Stimulated activated CD8-positive, alpha-beta memory T cell treated with anti-CD3 and anti-CD28 coated beads, Interleukin-15, amount 100 ng/mL, for 1 hour (primary cell): ENCODE data around the gene PCNX2.

Experiments
- DNase-seq: peaks from one replicate; pipeline ENCODE4 v3.0.0-alpha.2; 2020; ENCODE audit warnings: low read depth

The PCNX2 gene

DNA sequence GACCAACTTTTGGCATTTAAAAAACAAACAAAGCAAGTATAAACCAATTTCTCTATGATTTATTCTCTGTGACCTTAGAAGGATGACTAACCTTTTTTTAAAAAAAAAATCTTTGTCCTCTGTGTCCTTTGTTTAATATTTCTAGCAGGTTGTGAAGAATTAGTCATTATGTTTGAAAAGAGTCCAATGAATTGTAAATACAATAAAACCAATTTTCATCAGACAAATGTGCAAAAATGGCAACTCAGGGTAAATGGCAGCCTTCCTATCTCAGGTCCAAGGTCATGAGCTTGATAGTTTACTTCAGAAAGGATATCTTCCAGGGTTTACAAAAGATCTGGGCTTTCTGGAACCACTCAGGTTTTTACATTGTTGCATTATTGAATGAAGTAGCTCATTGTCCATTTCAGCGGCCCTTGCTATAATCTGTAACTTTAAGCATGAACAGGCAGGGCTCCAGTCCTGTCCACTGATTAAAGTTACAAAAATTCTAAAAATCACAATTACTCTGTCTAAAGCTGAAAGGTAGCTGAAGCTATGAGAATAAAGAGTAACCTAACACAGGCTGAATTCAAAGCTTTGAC lies 20.3 kb upstream of the PCNX2 start:
- no peak for DNase-seq

DNA sequence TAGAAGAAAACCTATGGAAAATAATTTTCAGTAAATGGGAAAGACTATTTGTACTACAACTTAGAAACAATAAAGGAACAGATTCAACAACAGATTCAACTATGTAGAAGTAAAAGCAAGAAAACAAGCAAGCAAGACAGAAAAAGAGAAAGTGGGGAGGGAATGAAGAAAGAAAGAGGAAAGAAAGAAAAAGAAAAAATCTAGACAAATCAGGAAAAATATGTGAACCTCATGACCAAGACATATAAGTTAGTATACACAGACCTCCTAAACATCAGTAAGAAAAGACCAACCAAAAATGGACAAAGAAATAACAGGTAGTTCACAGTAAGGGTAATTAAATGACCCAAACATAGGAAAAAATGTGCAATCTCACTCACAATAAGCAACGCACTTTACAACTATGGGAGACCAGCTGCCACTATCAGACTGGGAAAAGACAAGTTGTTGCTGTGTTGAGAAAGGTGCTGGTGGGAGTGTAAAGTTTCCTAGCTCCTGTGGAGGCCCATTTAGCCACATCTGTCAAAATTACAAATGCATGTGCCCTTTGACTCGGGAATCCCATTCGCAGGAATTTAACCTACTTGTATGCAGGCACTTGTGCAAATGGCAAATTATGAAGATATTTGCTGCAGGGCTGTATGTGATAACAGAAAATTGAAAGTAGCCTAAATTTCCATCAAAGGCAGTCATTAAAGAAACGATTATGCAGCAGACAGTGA lies 18.1 kb upstream of the PCNX2 start:
- no peak for DNase-seq

DNA sequence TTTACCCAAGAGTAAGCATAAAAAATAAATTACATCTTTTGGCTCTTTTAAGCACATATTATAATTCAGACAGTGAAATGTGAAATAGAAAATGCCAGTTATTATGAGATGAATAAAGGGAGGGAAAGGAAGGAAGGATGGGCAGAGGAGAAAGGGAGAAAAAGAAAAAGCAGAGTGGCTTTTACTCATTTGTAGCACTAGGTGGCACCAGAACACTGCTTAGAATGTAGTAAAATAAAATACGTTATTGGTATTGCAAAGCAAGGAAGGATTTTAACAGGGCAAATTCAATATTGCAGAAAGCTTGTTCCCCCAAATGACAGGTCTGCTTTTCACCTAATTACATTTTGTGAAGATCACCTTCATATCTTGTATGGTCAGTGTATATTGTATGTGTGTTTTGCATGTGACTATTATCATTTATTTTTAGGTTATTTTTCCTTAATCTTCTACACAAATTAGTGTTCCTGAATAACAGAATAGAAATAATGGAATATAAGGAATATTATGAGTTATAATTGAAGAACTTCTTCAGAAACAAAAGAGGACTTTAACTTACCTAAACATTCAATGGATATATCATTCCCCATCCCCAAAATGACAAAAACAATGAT lies 9.1 kb upstream of the PCNX2 start:
- no peak for DNase-seq

DNA sequence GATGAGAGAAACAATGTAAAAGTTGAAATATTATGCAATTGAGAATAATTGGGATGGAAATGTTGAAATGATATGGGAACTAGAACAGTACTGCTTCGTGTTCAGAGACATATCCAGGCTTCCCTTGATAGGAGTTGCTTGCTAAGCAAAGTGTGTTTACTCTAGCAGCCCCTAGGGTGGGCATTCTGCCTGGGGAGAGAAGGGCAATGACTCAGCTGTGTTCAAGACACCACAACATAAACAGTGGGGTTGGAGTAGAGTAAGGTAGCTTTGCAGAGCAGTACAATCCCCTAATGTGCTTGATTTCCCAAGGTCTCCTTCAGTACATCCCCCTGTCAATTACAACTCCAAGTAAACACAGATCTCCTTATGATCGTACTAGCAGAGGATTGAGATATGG lies 4.8 kb upstream of the PCNX2 start:
- DNase-seq: no peak

DNA sequence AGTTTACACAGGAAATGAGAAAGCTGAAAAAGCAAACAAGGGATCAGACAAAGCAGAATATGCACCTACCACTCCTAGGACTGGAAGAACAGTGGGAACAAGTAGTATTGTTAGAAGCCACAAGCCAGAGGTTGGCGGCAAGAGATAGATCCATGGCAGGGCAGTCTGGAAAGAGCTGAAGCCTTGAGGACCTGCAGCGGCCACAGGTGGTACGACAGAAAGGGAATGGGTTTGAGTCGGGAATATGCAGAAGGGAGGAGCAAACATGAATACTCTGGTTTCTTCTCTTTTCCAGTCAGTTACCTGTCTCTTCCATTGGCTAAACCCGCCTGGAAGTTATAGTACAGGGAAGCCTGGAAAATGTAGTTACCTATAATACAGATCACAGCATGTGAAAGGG lies 3.9 kb upstream of the PCNX2 start:
- no peak for DNase-seq

DNA sequence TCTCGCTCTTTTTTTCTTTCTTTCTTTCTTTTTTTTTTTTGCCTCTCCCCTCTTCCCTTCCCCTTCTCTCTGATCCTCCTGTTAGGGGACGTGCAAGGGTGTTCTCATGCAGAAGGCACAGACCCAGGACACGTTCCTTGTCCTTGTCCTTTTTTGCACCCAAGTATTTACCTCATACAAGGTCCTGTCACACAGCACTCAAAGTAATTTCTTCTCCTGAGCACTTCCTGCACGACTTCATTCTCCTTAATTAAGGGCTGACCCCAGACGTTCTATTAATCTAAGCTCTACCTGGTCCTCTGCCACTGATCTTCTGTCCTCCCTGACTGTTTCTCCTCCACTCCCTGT lies 424 bp upstream of the PCNX2 start:
- no peak for DNase-seq

DNA sequence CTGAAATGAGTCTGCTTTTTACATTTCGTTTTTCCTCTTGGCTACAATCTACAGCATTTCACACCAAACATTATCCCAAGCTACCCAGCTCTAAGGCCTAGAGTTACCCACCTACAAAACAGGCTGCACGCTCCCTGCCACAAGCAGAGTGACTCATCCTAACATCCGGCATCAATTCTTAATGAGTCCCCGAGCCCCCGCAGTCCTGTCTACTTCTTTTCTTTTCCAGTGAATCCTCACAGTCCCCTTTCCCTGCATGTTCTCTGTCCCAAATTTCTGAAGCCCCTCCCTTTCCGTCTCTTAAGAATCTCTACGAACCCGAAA lies 650 bp downstream of the PCNX2 start:
- peak; percentile 21 for DNase-seq

DNA sequence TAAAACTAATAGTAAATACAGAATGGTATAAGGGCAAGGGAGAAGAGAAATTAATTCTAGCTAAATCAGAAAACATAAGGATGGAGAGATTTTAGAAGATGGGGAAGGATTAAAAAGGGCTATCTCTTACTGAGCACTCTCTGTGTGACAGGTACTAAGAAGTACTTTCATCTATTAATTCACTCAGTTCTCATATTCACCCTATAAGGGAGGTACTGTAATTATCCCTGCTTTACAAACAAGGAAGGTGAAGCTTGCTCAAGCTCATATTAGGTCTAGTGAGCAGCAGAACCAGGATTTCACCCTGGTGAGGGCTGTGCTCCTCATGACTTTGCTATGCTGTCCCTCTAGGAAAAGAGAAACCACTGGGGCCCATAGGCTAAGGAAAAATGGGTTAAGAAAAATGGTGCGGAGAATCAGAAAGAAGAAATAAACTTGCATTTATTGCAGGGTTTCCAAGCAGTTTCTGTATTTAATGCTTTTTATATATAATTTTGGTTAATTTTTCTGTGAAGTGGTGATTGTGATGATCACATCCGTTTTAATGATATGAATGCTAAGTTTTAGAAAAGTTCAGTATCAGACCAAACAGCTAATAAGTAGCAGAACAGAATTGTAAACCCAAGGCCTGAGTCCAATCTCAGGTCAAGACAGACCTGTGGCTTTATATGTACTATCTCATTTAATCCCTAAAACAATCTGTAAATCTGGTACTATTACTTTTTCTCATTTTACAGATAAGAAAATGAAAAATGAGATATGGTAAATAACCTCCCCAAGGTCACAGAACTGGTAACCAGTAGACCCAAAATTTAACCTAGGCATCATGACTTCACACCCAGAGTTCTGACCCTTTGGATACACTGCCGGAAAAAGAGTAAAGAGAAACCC lies 1.7 kb downstream of the PCNX2 start:
- DNase-seq: no peak

DNA sequence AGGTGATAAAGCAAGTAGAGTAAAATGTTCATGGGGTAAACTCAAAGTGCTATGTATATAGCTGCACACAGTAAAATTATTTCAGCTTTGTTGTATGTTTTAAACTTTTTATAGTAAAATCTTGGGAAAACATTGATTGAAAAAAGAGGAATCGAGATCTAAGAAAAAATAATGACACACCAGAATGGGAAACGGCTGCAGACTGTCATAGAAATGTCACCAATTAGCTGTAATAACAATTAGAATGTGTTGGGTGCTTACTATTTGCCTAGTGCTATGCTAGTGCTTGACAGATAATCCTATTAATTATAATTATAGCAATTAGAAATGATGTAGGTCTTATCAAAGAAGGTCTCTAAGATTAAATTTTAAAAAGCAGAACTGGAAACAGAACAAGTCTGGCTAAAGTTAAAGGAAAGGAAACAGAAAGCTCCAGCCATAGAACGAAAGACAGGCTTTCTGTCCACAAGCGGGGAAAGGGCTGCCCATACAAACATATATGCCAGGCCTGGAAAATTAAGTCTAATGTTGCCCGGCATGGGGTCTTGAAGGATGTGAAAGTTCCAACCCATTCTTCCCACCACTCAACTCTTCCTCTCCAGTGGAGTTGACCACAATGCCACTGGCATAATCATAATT lies 5.0 kb downstream of the PCNX2 start:
- DNase-seq: no peak

DNA sequence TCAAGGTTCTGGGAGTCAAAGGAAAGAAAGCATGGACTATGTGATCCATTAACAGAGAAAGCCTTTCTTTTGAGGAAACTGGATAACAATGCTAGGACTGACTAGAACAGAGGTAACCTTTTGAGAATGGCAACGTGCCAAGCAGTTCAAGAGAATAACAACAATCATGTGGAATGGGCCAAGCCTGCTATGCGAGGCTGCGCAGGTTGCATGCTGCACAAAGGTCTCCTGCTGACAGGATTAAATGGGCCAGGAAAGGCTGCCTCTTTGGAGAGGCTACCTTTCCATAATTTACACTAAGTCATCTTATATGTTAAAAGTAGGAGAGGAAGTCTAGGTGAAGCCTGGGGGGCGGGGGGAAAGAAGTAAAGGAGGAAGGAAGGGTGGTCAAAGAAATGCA lies 5.8 kb downstream of the PCNX2 start:
- DNase-seq: no peak

DNA sequence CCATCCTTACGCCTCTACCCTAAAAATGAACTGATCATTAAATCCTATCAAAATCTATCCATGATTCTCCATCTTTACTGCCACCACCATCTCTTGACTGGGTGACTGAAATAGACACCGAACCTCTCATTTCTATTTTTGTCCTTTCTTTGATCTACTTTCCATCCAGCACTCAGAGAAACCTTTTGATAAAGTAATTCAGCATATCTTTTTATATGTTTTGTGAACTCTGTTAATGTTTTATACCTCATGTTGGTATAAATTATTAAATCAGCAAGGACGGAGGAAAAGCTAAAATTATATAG lies 13.0 kb downstream of the PCNX2 start:
- DNase-seq: no peak

DNA sequence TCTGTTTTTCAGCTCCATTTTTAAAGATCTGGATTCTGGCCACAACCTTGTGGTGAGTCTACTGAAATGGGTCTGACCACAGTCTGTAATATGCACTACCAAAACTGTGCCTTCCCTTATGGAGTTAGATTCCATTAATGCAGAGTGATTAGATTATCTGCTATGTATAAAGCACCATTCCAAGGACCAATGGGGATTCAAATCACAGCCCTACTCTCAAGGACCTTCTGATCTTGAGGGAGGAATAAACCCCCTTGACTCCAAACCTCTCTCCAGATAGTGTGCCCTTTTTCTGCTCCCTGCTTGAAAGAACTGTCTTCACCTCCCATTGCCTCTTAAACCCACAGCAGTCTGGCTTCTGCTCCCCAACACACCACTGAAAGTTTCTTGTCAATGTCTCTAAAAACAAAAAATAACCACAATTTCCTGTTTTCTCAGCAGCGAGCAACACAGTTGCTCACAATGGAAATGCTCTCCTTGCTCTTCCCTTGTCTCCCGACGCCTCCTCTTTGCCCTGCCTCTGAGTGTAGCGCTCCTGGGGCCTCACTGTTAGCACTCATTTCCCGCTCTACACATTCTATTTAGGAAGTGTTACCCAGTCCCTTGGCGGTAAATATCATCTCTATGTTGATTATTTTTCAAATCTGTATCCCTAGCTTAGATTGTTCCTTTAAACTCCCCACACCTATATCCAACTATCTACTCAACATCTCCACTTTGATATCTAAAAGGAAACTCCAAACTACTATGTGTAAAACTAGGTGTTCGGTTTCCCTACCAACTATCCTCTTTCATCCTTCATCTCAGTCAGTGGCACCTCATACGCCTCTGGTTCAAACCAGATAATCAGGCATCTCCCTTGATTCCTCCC lies 13.6 kb downstream of the PCNX2 start:
- no peak for DNase-seq

DNA sequence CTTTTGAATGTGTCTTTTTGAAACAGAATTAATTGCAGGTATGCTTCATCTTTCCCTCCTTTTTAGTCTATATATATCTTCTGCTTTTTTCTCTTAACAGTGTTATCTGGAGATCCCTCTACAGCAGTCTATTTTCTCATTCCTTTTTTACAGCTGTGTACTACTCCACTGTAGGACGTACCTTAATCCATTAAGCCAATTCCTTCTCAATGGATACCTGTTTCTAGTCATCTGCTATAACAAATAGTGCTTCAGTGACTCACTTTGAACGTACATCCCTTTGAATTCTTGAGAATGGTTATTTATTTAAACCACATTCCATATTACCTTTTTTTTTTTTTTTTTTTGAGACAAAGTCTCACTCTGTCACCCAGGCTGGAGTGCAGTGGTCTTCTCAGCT lies 15.6 kb downstream of the PCNX2 start:
- DNase-seq: no peak

DNA sequence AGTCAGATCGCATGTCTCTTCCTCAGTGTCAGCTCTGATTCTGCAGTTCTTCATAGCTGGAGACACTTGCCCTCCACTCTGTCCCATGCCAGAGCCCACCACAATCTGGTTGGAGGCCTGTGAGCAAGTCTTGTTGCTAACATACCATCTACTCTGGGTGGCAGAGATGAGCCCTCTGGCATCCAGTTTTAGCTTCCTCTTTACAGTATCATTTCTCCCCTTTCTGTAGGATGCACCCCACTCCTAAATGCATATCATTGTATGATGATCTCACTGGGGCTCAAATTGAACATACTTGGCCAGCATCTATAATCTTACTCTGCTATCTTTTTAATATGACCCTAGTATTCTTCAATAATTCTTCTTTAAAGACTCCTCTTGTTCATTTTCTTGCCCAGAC lies 16.9 kb downstream of the PCNX2 start:
- no peak for DNase-seq

DNA sequence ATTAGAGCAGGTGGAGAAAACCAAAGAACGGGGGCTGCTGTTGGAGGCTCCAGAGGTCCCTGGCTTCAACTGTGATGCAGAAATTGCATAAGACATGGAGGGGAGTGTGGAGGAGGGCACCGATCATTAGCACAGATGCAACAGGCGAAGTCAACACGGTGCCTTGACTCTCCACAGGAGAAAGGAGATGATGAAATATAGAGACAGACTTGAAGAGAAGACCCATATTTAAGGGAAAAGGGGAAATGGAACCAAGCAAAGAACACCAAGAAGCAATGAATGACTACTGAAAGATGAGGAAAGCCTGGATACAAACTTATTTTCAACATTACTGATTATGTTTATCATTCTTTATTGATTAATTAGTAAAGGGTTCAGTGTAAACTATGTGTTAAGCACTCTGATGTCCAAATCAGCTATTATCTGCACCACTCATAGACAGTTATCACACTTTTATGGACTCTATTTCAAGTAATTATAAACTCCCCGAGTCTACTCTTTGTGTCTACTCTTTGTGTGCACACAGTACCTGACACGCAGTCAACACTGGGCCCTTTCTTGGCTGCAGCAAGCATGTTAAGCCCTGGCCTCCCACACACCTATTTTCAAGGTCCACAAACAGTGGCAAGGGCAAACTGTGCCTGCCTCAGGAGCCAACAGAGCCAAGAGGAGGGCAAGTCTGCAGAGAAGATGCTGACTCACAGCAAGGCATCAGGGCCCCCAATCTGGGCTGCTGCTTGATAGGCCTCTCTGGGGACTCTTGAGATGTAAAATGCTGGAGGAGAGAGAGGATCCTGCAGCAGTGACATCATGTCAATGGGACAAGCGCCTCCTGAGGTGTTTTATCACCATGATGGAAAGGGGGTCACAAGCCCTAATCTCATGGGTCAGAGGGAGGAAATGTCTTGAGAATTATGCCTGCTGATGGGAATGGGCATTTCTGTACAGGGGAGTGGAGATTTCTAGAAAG lies 17.6 kb downstream of the PCNX2 start:
- DNase-seq: no peak

DNA sequence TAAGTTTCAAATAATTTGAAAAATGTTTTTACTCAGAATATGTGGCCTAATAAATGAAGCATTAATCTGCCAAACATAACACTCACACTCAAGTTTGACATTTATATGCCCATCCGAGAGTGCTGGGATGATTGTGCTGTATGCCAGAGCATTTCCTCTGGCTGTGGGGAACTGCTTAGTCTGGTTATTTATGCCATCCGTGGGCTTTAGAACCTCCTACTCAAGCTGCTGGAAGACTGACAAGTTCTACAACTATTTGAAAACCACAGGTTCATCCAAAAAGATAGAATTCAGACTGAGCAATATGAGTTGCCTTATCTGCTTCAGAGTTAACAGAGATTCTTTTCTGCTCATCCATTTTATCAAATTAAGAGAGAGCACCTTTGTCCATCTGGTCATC lies 25.9 kb downstream of the PCNX2 start:
- DNase-seq: no peak

DNA sequence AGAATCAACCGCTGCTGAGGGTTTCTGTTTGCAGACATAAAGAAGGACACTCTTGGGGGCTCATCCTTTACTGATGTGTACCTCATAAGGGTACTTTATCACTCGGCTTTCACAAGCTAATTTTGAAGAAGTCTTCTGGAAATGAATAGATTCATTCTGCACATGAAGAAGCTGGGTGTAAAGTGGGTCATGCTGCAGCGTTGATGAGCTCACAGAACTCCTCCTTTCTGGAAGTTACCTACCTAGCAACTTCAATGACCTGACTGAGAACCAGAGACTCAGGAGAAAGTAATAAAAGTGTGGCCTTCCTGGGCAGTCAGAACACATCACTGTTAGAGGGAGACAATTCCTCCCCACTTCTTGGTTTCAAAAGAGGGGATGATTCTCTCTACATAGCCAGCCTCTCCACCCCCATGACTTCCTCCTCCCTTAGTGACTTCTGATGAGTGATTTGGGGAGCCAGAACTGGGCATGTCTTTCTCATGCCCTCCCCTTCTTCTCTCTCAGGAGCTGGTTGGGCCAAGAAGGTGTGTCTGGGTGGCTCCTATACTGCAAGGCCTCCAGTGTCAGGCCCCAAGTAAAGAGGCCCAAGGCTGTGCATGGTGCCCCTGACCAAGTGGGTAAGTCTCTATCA lies 27.0 kb downstream of the PCNX2 start:
- DNase-seq: no peak

DNA sequence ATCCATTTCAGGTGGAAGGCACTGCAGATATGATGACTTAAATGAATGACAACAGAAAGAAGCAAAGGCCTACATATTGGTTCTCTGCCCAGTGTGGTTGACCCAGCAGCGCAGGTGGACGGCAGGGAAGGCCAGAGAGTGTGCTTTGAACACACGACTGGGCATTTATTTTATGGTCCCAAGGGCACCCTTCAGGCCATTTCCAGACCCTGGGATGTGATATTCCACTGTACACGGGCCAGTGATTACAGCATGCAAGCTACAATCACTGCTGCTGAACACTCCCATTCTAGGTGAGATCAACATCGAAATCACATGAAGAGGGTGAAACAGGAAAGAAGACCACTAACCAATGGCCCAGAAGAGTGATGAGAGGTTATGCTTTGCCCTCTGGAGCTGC lies 33.8 kb downstream of the PCNX2 start:
- DNase-seq: no peak

DNA sequence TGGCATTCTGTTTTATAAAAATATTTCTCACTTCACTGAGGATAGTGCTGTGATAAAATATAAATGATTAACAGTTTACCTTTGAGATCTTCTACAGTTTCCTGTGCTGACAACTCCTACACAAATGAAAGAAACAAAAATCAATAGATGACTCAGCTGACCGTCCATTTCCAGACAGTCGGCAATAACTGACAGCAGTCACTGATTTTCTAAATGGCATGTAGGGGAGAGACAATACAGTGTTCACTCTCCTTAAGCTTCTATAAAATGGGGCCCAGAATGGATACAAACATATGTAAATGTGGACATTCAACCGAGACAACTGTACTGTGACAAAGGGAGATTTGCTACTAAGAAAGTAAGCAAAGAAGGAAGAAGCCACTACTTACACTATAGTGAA lies 34.3 kb downstream of the PCNX2 start:
- DNase-seq: no peak

DNA sequence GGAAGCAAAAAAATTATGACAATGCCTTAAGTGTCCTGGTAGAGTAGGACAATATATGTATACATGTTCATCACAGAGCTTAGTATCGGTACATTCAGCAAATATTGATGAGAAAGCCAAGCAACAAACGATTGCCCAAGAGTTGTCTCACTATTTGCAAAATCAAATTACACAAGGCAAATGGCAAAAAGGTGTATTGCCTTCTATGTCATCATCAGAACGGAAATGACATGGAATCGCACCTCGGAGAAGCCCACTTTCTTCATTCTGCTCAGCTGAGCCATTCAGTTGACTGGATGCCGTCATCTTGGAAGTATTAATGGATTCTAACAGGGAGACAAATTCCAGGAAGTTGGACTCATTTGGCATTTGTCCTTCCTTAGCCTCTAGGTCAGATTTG lies 37.7 kb downstream of the PCNX2 start:
- DNase-seq: no peak
